ENCODE results near the gene SLC2A3.
"Not testable (repeated sequence)": the region's sequence is repeated elsewhere in the genome, so short reads cannot be mapped to it uniquely, and the experiment has no call there.

The SLC2A3 gene

GRCh38 chr12:7972734-7973456 lies 36.9 kb upstream of the SLC2A3 start:
- Histone ChIP-seq H2BK12ac (ENCODE audit: low read length) (peak overlapping the region; percentile 86), H3K14ac (ENCODE audit: low read length) (no peak overlapping the region), H3K9me3 (ENCODE audit: insufficient read depth, low read depth, low read length) (no peaks in the 10 kb centered on the region), H4K91ac (ENCODE audit: low read depth, low read length) (peak overlapping the region; percentile 39), H3K4me3 (ENCODE audit: low read depth, low read length) (no peak overlapping the region), H3K27me3 (ENCODE audit: insufficient read depth, low read length) (no peaks in the 10 kb centered on the region), H3K27ac (ENCODE audit: low read depth, low read length) (peak overlapping the region; percentile 37), H3K36me3 (ENCODE audit: control insufficient read depth in 1 of 2, insufficient read depth in 2 of 2, low read length in 2 of 2) (peaks cover 0 to under 1% of the 10 kb centered on the region in 2 experiments), H3K79me2 (ENCODE audit: control insufficient read depth, insufficient read depth, low read length, poor library complexity) (peaks cover 2% of the 10 kb centered on the region), H4K12ac (ENCODE audit: low read depth, low read length) (no peak overlapping the region), H2BK5ac (ENCODE audit: low read depth, low read length, poor library complexity) (no peak overlapping the region), H3K4ac (ENCODE audit: low read depth, low read length) (peak overlapping the region; percentile 58), H3K4me2 (ENCODE audit: low read length) (no peak overlapping the region), H3K4me1 (ENCODE audit: control insufficient read depth in 1 of 2, insufficient read depth in 2 of 2, low read length in 2 of 2) (peaks cover 0 to 5% of the 10 kb centered on the region in 2 experiments), H2AK5ac (ENCODE audit: low read length) (no peak overlapping the region), H2AFZ (ENCODE audit: insufficient read depth, low read length, poor library complexity) (no peak overlapping the region), H4K8ac (ENCODE audit: low read depth, low read length) (peak overlapping the region; percentile 17), H3K79me1 (ENCODE audit: low read length) (peaks cover 14% of the 10 kb centered on the region), H3K18ac (ENCODE audit: low read length) (no peak overlapping the region), H2BK120ac (ENCODE audit: insufficient read depth, low read length, poor library complexity) (no peak overlapping the region), H3K23ac (ENCODE audit: low read length) (no peak overlapping the region), H3K9ac (ENCODE audit: low read length) (no peak overlapping the region)
- no CpG with 5 or more reads among the region's 19 CpGs for WGBS (ENCODE audit: extremely low coverage, insufficient coverage, insufficient read length)
- DNase-seq, result no peak

GRCh38 chr12:7972269-7972668 lies 36.3 kb upstream of the SLC2A3 start:
- not testable (repeated sequence) for H3K79me2 ChIP-seq (ENCODE audit: control insufficient read depth, insufficient read depth, low read length, poor library complexity); H3K27me3 ChIP-seq (ENCODE audit: insufficient read depth, low read length); H3K4ac ChIP-seq (ENCODE audit: low read depth, low read length); H4K12ac ChIP-seq (ENCODE audit: low read depth, low read length); H2BK5ac ChIP-seq (ENCODE audit: low read depth, low read length, poor library complexity); H3K9ac ChIP-seq (ENCODE audit: low read length); H2BK12ac ChIP-seq (ENCODE audit: low read length); H3K14ac ChIP-seq (ENCODE audit: low read length); H3K18ac ChIP-seq (ENCODE audit: low read length); H3K4me2 ChIP-seq (ENCODE audit: low read length); H2AK5ac ChIP-seq (ENCODE audit: low read length); H2BK120ac ChIP-seq (ENCODE audit: insufficient read depth, low read length, poor library complexity); H3K4me1 ChIP-seq (ENCODE audit: control insufficient read depth in 1 of 2, insufficient read depth in 2 of 2, low read length in 2 of 2); H3K23ac ChIP-seq (ENCODE audit: low read length); H3K9me3 ChIP-seq (ENCODE audit: insufficient read depth, low read depth, low read length); H3K36me3 ChIP-seq (ENCODE audit: control insufficient read depth in 1 of 2, insufficient read depth in 2 of 2, low read length in 2 of 2); H2AFZ ChIP-seq (ENCODE audit: insufficient read depth, low read length, poor library complexity); H3K4me3 ChIP-seq (ENCODE audit: low read depth, low read length); DNase-seq; H4K91ac ChIP-seq (ENCODE audit: low read depth, low read length); H4K8ac ChIP-seq (ENCODE audit: low read depth, low read length)
- H3K79me1 ChIP-seq (ENCODE audit: low read length), result peaks cover 14% of the 10 kb centered on the region
- H3K27ac ChIP-seq (ENCODE audit: low read depth, low read length), result peak overlapping the region; percentile 41
- WGBS (ENCODE audit: extremely low coverage, insufficient coverage, insufficient read length), result no CpG with 5 or more reads among the region's 9 CpGs

- H4K91ac ChIP-seq (ENCODE audit: low read depth, low read length); H3K18ac ChIP-seq (ENCODE audit: low read length); H3K36me3 ChIP-seq (ENCODE audit: control insufficient read depth in 1 of 2, insufficient read depth in 2 of 2, low read length in 2 of 2); H3K4me2 ChIP-seq (ENCODE audit: low read length); H3K9ac ChIP-seq (ENCODE audit: low read length); H2BK5ac ChIP-seq (ENCODE audit: low read depth, low read length, poor library complexity); H4K12ac ChIP-seq (ENCODE audit: low read depth, low read length); H3K4me1 ChIP-seq (ENCODE audit: control insufficient read depth in 1 of 2, insufficient read depth in 2 of 2, low read length in 2 of 2); H3K23ac ChIP-seq (ENCODE audit: low read length); H3K27ac ChIP-seq (ENCODE audit: low read depth, low read length); H2BK120ac ChIP-seq (ENCODE audit: insufficient read depth, low read length, poor library complexity); DNase-seq; H4K8ac ChIP-seq (ENCODE audit: low read depth, low read length); H2AFZ ChIP-seq (ENCODE audit: insufficient read depth, low read length, poor library complexity); H3K79me2 ChIP-seq (ENCODE audit: control insufficient read depth, insufficient read depth, low read length, poor library complexity); H2BK12ac ChIP-seq (ENCODE audit: low read length); H3K4me3 ChIP-seq (ENCODE audit: low read depth, low read length); H3K14ac ChIP-seq (ENCODE audit: low read length); H2AK5ac ChIP-seq (ENCODE audit: low read length); H3K27me3 ChIP-seq (ENCODE audit: insufficient read depth, low read length); H3K4ac ChIP-seq (ENCODE audit: low read depth, low read length); H3K9me3 ChIP-seq (ENCODE audit: insufficient read depth, low read depth, low read length): not testable (repeated sequence)
- WGBS (ENCODE audit: extremely low coverage, insufficient coverage, insufficient read length), result no CpG with 5 or more reads among the region's 7 CpGs
- H3K79me1 ChIP-seq (ENCODE audit: low read length), result peaks cover 14% of the 10 kb centered on the region
Observed at GRCh38 chr12:7971765-7972164, 35.8 kb upstream of the SLC2A3 start.

- Histone ChIP-seq H4K12ac (ENCODE audit: low read depth, low read length) (peak overlapping the region; percentile 55), H4K91ac (ENCODE audit: low read depth, low read length) (peak overlapping the region; percentile 67), H3K14ac (ENCODE audit: low read length) (peak overlapping the region; percentile 61), H2BK12ac (ENCODE audit: low read length) (peak overlapping the region; percentile 78), H3K4me3 (ENCODE audit: low read depth, low read length) (no peak overlapping the region), H2AK5ac (ENCODE audit: low read length) (no peak overlapping the region), H3K79me2 (ENCODE audit: control insufficient read depth, insufficient read depth, low read length, poor library complexity) (peaks cover 2% of the 10 kb centered on the region), H3K27ac (ENCODE audit: low read depth, low read length) (peak overlapping the region; percentile 76), H3K27me3 (ENCODE audit: insufficient read depth, low read length) (no peaks in the 10 kb centered on the region), H2AFZ (ENCODE audit: insufficient read depth, low read length, poor library complexity) (peak overlapping the region; percentile 58), H3K36me3 (ENCODE audit: control insufficient read depth in 1 of 2, insufficient read depth in 2 of 2, low read length in 2 of 2) (no peaks in the 10 kb centered on the region), H3K9ac (ENCODE audit: low read length) (no peak overlapping the region), H3K4ac (ENCODE audit: low read depth, low read length) (peak overlapping the region; percentile 59), H2BK120ac (ENCODE audit: insufficient read depth, low read length, poor library complexity) (peak overlapping the region; percentile 44), H3K23ac (ENCODE audit: low read length) (no peak overlapping the region), H3K4me1 (ENCODE audit: control insufficient read depth in 1 of 2, insufficient read depth in 2 of 2, low read length in 2 of 2) (peaks cover 0 to 5% of the 10 kb centered on the region in 2 experiments), H4K8ac (ENCODE audit: low read depth, low read length) (peak overlapping the region; percentile 86), H3K18ac (ENCODE audit: low read length) (peak overlapping the region; percentile 74), H2BK5ac (ENCODE audit: low read depth, low read length, poor library complexity) (peak overlapping the region; percentile 75), H3K9me3 (ENCODE audit: insufficient read depth, low read depth, low read length) (no peaks in the 10 kb centered on the region), H3K79me1 (ENCODE audit: low read length) (peaks cover 14% of the 10 kb centered on the region), H3K4me2 (ENCODE audit: low read length) (peak overlapping the region; percentile 38)
- WGBS (ENCODE audit: extremely low coverage, insufficient coverage, insufficient read length), result no CpG with 5 or more reads among the region's 49 CpGs
- peak; percentile 98 for DNase-seq
Observed at GRCh38 chr12:7970475-7971252, 34.7 kb upstream of the SLC2A3 start.
